Mesendoderm (in vitro differentiated cells): Measurements from ENCODE around the gene RAB29.
A peak's percentile ranks its signal among the peaks of the same experiment; 100 is the strongest.

ENCODE experiments used
- DNase-seq: peaks from one replicate; pipeline ENCODE4 v3.0.0; 2013
- H2AK5ac ChIP-seq: 2 replicates; pipeline ENCODE4 v1.6.1; 2013; ENCODE audit warnings: low read length, inconsistent platforms
- H2BK120ac ChIP-seq: 2 replicates; pipeline ENCODE4 v1.6.1; 2013; ENCODE audit warnings: low read depth, mild to moderate bottlenecking, low read length, moderate library complexity, mixed read lengths
- H2BK15ac ChIP-seq: replicated peaks from 2 replicates; pipeline ENCODE4 v1.6.1; 2013; ENCODE audit warnings: low read depth, mild to moderate bottlenecking, moderate library complexity
- H2BK5ac ChIP-seq: 2 replicates; pipeline ENCODE4 v1.6.1; 2013; ENCODE audit warnings: low read length, inconsistent platforms
- H3K18ac ChIP-seq: 2 replicates; pipeline ENCODE4 v1.6.1; 2013; ENCODE audit warnings: mild to moderate bottlenecking, low read length, mixed read lengths
- H3K23ac ChIP-seq: one replicate; pipeline ENCODE4 v1.6.1; 2013; ENCODE audit warnings: low read length
- H3K27ac ChIP-seq: 2 replicates; pipeline ENCODE4 v1.5.1; 2013; ENCODE audit warnings: low read depth, mild to moderate bottlenecking, inconsistent platforms, low read length, moderate library complexity
- H3K27me3 ChIP-seq: 2 replicates; pipeline ENCODE4 v1.6.1; 2013; ENCODE audit warnings: low read length, control low read depth, mild to moderate bottlenecking, inconsistent platforms; ENCODE audit not compliant: insufficient read depth, poor library complexity
- H3K36me3 ChIP-seq: 2 replicates; pipeline ENCODE4 v1.6.1; 2013; ENCODE audit warnings: low read length, inconsistent platforms; ENCODE audit not compliant: control insufficient read depth, insufficient read depth
- H3K4ac ChIP-seq: one replicate; pipeline ENCODE4 v1.6.1; 2013; ENCODE audit warnings: low read depth, mild to moderate bottlenecking, low read length, moderate library complexity
- H3K4me1 ChIP-seq: 2 replicates; pipeline ENCODE4 v1.6.1; 2013; ENCODE audit warnings: low read depth, low read length, inconsistent platforms; ENCODE audit not compliant: control insufficient read depth
- H3K4me2 ChIP-seq: 2 replicates; pipeline ENCODE4 v1.6.1; 2013; ENCODE audit warnings: low read length
- H3K4me3 ChIP-seq: 2 replicates; pipeline ENCODE4 v1.5.1; 2013; ENCODE audit warnings: mild to moderate bottlenecking, low read length
- H3K56ac ChIP-seq: one replicate; pipeline ENCODE4 v1.6.1; 2013; ENCODE audit warnings: low read length
- H3K79me1 ChIP-seq: 2 replicates; pipeline ENCODE4 v1.6.1; 2013; ENCODE audit warnings: low read length, inconsistent platforms
- H3K79me2 ChIP-seq: 2 replicates; pipeline ENCODE4 v1.6.1; 2013; ENCODE audit warnings: mild to moderate bottlenecking, low read length; ENCODE audit not compliant: control insufficient read depth, insufficient read depth
- H3K9ac ChIP-seq: 2 replicates; pipeline ENCODE4 v1.6.1; 2013; ENCODE audit warnings: low read length, inconsistent platforms
- H4K5ac ChIP-seq: one replicate; pipeline ENCODE4 v1.6.1; 2013; ENCODE audit warnings: low read length
- H4K8ac ChIP-seq: one replicate; pipeline ENCODE4 v1.6.1; 2013; ENCODE audit warnings: low read depth, mild to moderate bottlenecking, control low read depth, low read length, moderate library complexity
- WGBS: extraction: QIAGEN DNeasy Blood & Tissue Kit; methylation state at CpG from one replicate; pipeline ENCODE4 v1.1.7; 2013; ENCODE audit warnings: low lambda C conversion rate, missing lambda C conversion rate; ENCODE audit not compliant: insufficient coverage; ENCODE audit errors: extremely low coverage; 5-methylcytosine and 5-hydroxymethylcytosine counted together

The RAB29 gene

GRCh38 chr1:205756552-205756951 is 18.7 kb downstream of the RAB29 start:
- Histone ChIP-seq H3K79me1 (no peaks in the 10 kb centered on the region), H3K27me3 (no peaks in the 10 kb centered on the region), H4K5ac (no peak overlapping the region), H3K4ac (no peak overlapping the region), H3K9ac (no peak overlapping the region), H3K18ac (no peak overlapping the region), H2BK120ac (no peak overlapping the region), H3K27ac (no peak overlapping the region), H3K4me2 (no peak overlapping the region), H3K36me3 (no peaks in the 10 kb centered on the region), H3K23ac (no peak overlapping the region), H2AK5ac (no peak overlapping the region), H4K8ac (no peak overlapping the region), H3K79me2 (no peaks in the 10 kb centered on the region), H2BK15ac (no peak overlapping the region), H2BK5ac (no peak overlapping the region), H3K4me3 (no peak overlapping the region), H3K56ac (no peak overlapping the region), H3K4me1 (no peaks in the 10 kb centered on the region)
- no CpG with 5 or more reads among the region's 3 CpGs for WGBS
- no peak for DNase-seq

GRCh38 chr1:205754857-205755256 is 20.4 kb downstream of the RAB29 start:
- Histone ChIP-seq H2BK5ac (no peak overlapping the region), H3K4ac (no peak overlapping the region), H2BK15ac (no peak overlapping the region), H3K4me1 (no peaks in the 10 kb centered on the region), H3K27me3 (no peaks in the 10 kb centered on the region), H3K56ac (no peak overlapping the region), H3K36me3 (no peaks in the 10 kb centered on the region), H4K8ac (no peak overlapping the region), H3K4me3 (no peak overlapping the region), H3K9ac (no peak overlapping the region), H3K4me2 (no peak overlapping the region), H2BK120ac (no peak overlapping the region), H3K23ac (no peak overlapping the region), H3K79me2 (no peaks in the 10 kb centered on the region), H3K18ac (no peak overlapping the region), H2AK5ac (no peak overlapping the region), H4K5ac (no peak overlapping the region), H3K79me1 (no peaks in the 10 kb centered on the region), H3K27ac (no peak overlapping the region)
- DNase-seq, result no peak
- no CpG with 5 or more reads among the region's 5 CpGs for WGBS

GRCh38 chr1:205751036-205751651 is 24.1 kb downstream of the RAB29 start:
- H2BK15ac ChIP-seq, result no peak overlapping the region
- no peak overlapping the region for H3K4ac ChIP-seq
- H3K4me3 ChIP-seq, result no peak overlapping the region
- no peak overlapping the region for H3K23ac ChIP-seq
- DNase-seq, result peak; percentile 61
- no peak overlapping the region for H3K18ac ChIP-seq
- no peak overlapping the region for H3K9ac ChIP-seq
- H3K27me3 ChIP-seq, result no peaks in the 10 kb centered on the region
- no peak overlapping the region for H4K8ac ChIP-seq
- no CpG with 5 or more reads among the region's 13 CpGs for WGBS
- peaks cover 27% of the 10 kb centered on the region for H3K79me2 ChIP-seq
- no peaks in the 10 kb centered on the region for H3K36me3 ChIP-seq
- no peaks in the 10 kb centered on the region for H3K79me1 ChIP-seq
- no peak overlapping the region for H2AK5ac ChIP-seq
- H2BK120ac ChIP-seq, result no peak overlapping the region
- no peak overlapping the region for H4K5ac ChIP-seq
- no peak overlapping the region for H2BK5ac ChIP-seq
- H3K4me2 ChIP-seq, result no peak overlapping the region
- no peak overlapping the region for H3K56ac ChIP-seq
- no peaks in the 10 kb centered on the region for H3K4me1 ChIP-seq
- H3K27ac ChIP-seq, result no peak overlapping the region

- Histone ChIP-seq H3K27ac (peak within 1 kb of the TSS; percentile 94), H3K4ac (peak within 1 kb of the TSS; percentile 100), H3K4me1 (no peaks in the 10 kb centered on the region), H3K56ac (peak within 1 kb of the TSS; percentile 92), H2BK120ac (peak within 1 kb of the TSS; percentile 99), H3K79me2 (peaks cover 34% of the 10 kb centered on the region), H4K5ac (peak within 1 kb of the TSS; percentile 44), H2AK5ac (no peak within 1 kb of the TSS), H3K36me3 (no peaks in the 10 kb centered on the region), H3K79me1 (no peaks in the 10 kb centered on the region), H2BK5ac (peak within 1 kb of the TSS; percentile 84), H3K27me3 (no peaks in the 10 kb centered on the region), H3K4me2 (peak within 1 kb of the TSS; percentile 32), H2BK15ac (no peak within 1 kb of the TSS), H4K8ac (peak within 1 kb of the TSS; percentile 100), H3K18ac (peak within 1 kb of the TSS; percentile 100), H3K9ac (peak within 1 kb of the TSS; percentile 97), H3K23ac (peak within 1 kb of the TSS; percentile 48), H3K4me3 (peak within 1 kb of the TSS; percentile 99)
- DNase-seq, result peak; percentile 100
- no CpG with 5 or more reads among the region's 27 CpGs for WGBS
These were observed 24.9 kb downstream of the RAB29 start, which contains the start of gene NUCKS1 for GRCh38 chr1:205750138-205751035. NUCKS1 (minus strand) TSS chr1:205750182; CDS start chr1:205749973, 209 bp downstream.

GRCh38 chr1:205749234-205750137 is 25.8 kb downstream of the RAB29 start:
- peak overlapping the region; percentile 100 for H3K18ac ChIP-seq
- peak overlapping the region; percentile 84 for H2BK5ac ChIP-seq
- H2BK15ac ChIP-seq, result no peak overlapping the region
- H2BK120ac ChIP-seq, result peak overlapping the region; percentile 99
- peak overlapping the region; percentile 94 for H3K27ac ChIP-seq
- no peaks in the 10 kb centered on the region for H3K27me3 ChIP-seq
- peak; percentile 99 for DNase-seq
- H3K36me3 ChIP-seq, result no peaks in the 10 kb centered on the region
- no peak overlapping the region for H4K5ac ChIP-seq
- H3K4me1 ChIP-seq, result no peaks in the 10 kb centered on the region
- WGBS, result no CpG with 5 or more reads among the region's 81 CpGs
- peak overlapping the region; percentile 32 for H3K4me2 ChIP-seq
- peak overlapping the region; percentile 99 for H3K4me3 ChIP-seq
- peaks cover 42% of the 10 kb centered on the region for H3K79me2 ChIP-seq
- H3K4ac ChIP-seq, result peak overlapping the region; percentile 100
- H3K23ac ChIP-seq, result peak overlapping the region; percentile 48
- peak overlapping the region; percentile 92 for H3K56ac ChIP-seq
- H3K9ac ChIP-seq, result peak overlapping the region; percentile 97
- H4K8ac ChIP-seq, result peak overlapping the region; percentile 100
- no peak overlapping the region for H2AK5ac ChIP-seq
- no peaks in the 10 kb centered on the region for H3K79me1 ChIP-seq
